ENCODE measurements around the gene MET. TPM values are rescaled to one million over a fixed set of nuclear protein-coding genes. Genes with fewer than 3 reads are reported as not detected.

MET gene
- total and polyA plus RNA-seq, 4 donors, result 10.2 to 41.9 (median 25.4) TPM

DNA sequence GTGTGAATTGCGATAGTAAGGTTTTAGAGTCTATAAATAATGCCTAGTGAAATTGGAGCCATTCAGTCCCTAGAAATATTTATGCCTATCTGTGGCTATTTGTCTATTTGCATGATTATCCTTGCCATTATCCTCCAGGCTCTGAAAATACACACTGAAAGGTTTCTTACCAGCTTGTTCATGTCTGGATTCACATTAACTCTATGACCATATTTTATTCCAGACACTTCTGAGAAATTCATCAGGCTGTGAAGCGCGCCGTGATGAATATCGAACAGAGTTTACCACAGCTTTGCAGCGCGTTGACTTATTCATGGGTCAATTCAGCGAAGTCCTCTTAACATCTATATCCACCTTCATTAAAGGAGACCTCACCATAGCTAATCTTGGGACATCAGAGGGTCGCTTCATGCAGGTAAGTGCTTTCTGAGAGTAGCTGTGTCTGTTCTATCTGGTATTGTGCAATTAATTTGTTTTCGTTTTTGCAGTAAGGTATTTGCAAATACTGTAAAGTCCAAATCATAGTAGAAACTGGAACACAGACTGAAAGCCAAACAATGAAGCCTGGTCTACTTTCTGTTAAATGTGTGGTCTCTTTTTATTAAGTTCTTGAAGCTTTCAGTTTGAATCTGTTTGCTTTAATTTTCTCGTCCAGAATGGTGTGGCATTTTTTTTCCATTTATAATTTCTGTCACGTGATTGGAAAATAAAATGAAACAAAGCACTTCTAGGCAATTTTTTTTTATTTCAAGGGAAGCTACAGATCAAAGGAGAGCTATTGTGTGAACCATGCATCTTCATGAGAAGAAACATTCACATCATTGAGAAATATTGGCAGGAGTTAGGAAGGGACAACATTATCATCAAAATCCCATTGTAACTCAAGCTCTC is 59.7 kb downstream of the MET start:
- Histone ChIP-seq H3K4me3 (ENCODE audit: low read depth in 1 of 3, low read length in 3 of 3) (peak overlapping the region; percentile 24 to 38 (median 36)), H3K27me3 (ENCODE audit: control insufficient read depth in 4 of 4, insufficient read depth in 4 of 4, low read length in 3 of 4) (no peaks in the 10 kb centered on the region), H3K9me3 (ENCODE audit: control insufficient read depth in 4 of 4, low read length in 3 of 4) (no peaks in the 10 kb centered on the region), H3K36me3 (ENCODE audit: control insufficient read depth in 4 of 4, insufficient read depth in 3 of 4, low read depth in 1 of 4, low read length in 3 of 4) (peaks cover 0 to 6% (median 0%) of the 10 kb centered on the region in 4 donors), H3K4me1 (ENCODE audit: control insufficient read depth in 4 of 4, insufficient read depth in 4 of 4, low read length in 3 of 4) (peaks cover 6 to 66% (median 42%) of the 10 kb centered on the region in 4 donors), H3K27ac (ENCODE audit: low read depth in 1 of 2, low read length in 2 of 2) (peak overlapping the region; percentile 80 to 89), H3K9ac (ENCODE audit: low read depth in 1 of 2, low read length in 2 of 2) (peak overlapping the region; percentile 33 to 37)
- WGBS, result 39% methylated on average over 12 of the region's 12 CpGs
- DNase-seq (ENCODE audit: low spot score), result no peak
- TF ChIP-seq SP1 (IDR thresholded peaks at IDR 0.05) (peak; percentile 7), RXRA (IDR thresholded peaks at IDR 0.05) (peak in 1 of 2 donors; percentile 34), HNF4A (conservative IDR thresholded peaks at IDR 0.05) (peak; percentile 67 to 70), NR2F2 (IDR thresholded peaks at IDR 0.05) (no peak), RAD21 (IDR thresholded peaks at IDR 0.05) (peak in 1 of 2 donors; percentile 22)

- Histone ChIP-seq H3K4me3 (ENCODE audit: low read depth in 1 of 3, low read length in 3 of 3) (no peak overlapping the region), H3K36me3 (ENCODE audit: control insufficient read depth in 4 of 4, insufficient read depth in 3 of 4, low read depth in 1 of 4, low read length in 3 of 4) (peaks cover 0 to 6% (median 0%) of the 10 kb centered on the region in 4 donors), H3K9me3 (ENCODE audit: control insufficient read depth in 4 of 4, low read length in 3 of 4) (no peaks in the 10 kb centered on the region), H3K27me3 (ENCODE audit: control insufficient read depth in 4 of 4, insufficient read depth in 4 of 4, low read length in 3 of 4) (no peaks in the 10 kb centered on the region), H3K9ac (ENCODE audit: low read depth in 1 of 2, low read length in 2 of 2) (no peak overlapping the region), H3K4me1 (ENCODE audit: control insufficient read depth in 4 of 4, insufficient read depth in 4 of 4, low read length in 3 of 4) (peaks cover 0 to 66% (median 43%) of the 10 kb centered on the region in 4 donors), H3K27ac (ENCODE audit: low read depth in 1 of 2, low read length in 2 of 2) (peak overlapping the region; percentile 80 to 89)
- DNase-seq (ENCODE audit: low spot score), result no peak
- TF ChIP-seq HNF4A (conservative IDR thresholded peaks at IDR 0.05), result no peak
- TF ChIP-seq FOXA2 (IDR thresholded peaks at IDR 0.05), result no peak
- TF ChIP-seq NR2F2 (IDR thresholded peaks at IDR 0.05), result no peak
- TF ChIP-seq ATF3 (IDR thresholded peaks at IDR 0.05), result no peak
- TF ChIP-seq, protein P1, sequence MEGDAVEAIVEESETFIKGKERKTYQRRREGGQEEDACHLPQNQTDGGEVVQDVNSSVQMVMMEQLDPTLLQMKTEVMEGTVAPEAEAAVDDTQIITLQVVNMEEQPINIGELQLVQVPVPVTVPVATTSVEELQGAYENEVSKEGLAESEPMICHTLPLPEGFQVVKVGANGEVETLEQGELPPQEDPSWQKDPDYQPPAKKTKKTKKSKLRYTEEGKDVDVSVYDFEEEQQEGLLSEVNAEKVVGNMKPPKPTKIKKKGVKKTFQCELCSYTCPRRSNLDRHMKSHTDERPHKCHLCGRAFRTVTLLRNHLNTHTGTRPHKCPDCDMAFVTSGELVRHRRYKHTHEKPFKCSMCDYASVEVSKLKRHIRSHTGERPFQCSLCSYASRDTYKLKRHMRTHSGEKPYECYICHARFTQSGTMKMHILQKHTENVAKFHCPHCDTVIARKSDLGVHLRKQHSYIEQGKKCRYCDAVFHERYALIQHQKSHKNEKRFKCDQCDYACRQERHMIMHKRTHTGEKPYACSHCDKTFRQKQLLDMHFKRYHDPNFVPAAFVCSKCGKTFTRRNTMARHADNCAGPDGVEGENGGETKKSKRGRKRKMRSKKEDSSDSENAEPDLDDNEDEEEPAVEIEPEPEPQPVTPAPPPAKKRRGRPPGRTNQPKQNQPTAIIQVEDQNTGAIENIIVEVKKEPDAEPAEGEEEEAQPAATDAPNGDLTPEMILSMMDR (IDR thresholded peaks at IDR 0.05; ENCODE audit: low read depth, low read length, missing input control), result no peak
- TF ChIP-seq RXRA (IDR thresholded peaks at IDR 0.05), result no peak
- no peak for TF ChIP-seq RAD21 (IDR thresholded peaks at IDR 0.05)
- TF ChIP-seq SP1 (IDR thresholded peaks at IDR 0.05), result no peak
- TF ChIP-seq JUND (IDR thresholded peaks at IDR 0.05), result no peak
- TF ChIP-seq GABPA (IDR thresholded peaks at IDR 0.05 in 1 of 2, conservative IDR thresholded peaks at IDR 0.05 in 1 of 2), result no peak
- no peak for TF ChIP-seq YY1 (IDR thresholded peaks at IDR 0.05)
- WGBS, result 69% methylated on average over 7 of the region's 7 CpGs
Measured at GRCh38 chr7:116732788-116733694, 61.0 kb downstream of the MET start.

DNA sequence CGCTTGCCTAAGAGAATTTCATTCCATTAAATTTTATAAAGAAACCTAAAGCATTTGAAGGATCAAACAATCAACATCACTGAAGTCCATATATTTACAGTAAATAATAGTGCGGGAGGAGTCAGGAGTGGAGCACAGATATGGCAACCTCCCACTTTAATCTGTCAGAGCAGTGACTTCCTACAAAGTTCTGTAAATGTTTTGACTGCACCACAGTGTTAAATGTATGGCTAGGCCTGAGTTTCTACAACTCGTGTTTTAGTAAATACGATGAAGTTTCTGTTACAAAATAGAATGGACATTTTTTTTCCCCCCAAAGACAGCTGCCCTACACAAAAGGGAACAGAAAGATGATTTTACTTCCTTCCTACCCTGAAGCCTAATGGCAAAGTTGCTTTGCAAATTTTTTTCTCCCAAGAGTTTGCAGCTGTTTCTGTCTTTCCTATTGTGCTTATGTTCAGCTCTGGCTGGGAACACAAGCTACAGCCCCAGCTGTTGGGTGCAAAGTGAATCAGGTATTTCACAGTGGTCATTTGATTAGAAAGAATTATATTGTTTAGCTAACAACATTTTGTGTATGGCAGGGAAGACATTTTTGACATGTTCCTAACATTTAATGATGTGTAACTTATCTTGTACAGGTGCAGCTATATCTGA is 62.1 kb downstream of the MET start:
- Histone ChIP-seq H3K9me3 (ENCODE audit: control insufficient read depth in 4 of 4, low read length in 3 of 4) (no peaks in the 10 kb centered on the region), H3K9ac (ENCODE audit: low read depth in 1 of 2, low read length in 2 of 2) (no peak overlapping the region), H3K36me3 (ENCODE audit: control insufficient read depth in 4 of 4, insufficient read depth in 3 of 4, low read depth in 1 of 4, low read length in 3 of 4) (peaks cover 0 to 6% (median 0%) of the 10 kb centered on the region in 4 donors), H3K4me3 (ENCODE audit: low read depth in 1 of 3, low read length in 3 of 3) (no peak overlapping the region), H3K4me1 (ENCODE audit: control insufficient read depth in 4 of 4, insufficient read depth in 4 of 4, low read length in 3 of 4) (peaks cover 0 to 69% (median 43%) of the 10 kb centered on the region in 4 donors), H3K27ac (ENCODE audit: low read depth in 1 of 2, low read length in 2 of 2) (no peak overlapping the region), H3K27me3 (ENCODE audit: control insufficient read depth in 4 of 4, insufficient read depth in 4 of 4, low read length in 3 of 4) (no peaks in the 10 kb centered on the region)
- DNase-seq (ENCODE audit: low spot score), result no peak
- 59% methylated on average over 4 of the region's 4 CpGs for WGBS
- no peak for TF ChIP-seq YY1 (IDR thresholded peaks at IDR 0.05)
- no peak for TF ChIP-seq ATF3 (IDR thresholded peaks at IDR 0.05)
- no peak for TF ChIP-seq FOXA2 (IDR thresholded peaks at IDR 0.05)
- TF ChIP-seq, protein P1 (IDR thresholded peaks at IDR 0.05; ENCODE audit: low read depth, low read length, missing input control), result no peak
- no peak for TF ChIP-seq RXRA (IDR thresholded peaks at IDR 0.05)
- no peak for TF ChIP-seq RAD21 (IDR thresholded peaks at IDR 0.05)
- no peak for TF ChIP-seq HNF4G (IDR thresholded peaks at IDR 0.05)
- TF ChIP-seq TAF1 (conservative IDR thresholded peaks at IDR 0.05), result no peak
